ENCODE data around the gene ADGRL3. TPM values are rescaled to one million over a fixed set of nuclear protein-coding genes. Genes with fewer than 3 reads are reported as not detected.

The ADGRL3 gene
- total and polyA plus RNA-seq, 3 experiments from 2014 or later = not detected

DNA sequence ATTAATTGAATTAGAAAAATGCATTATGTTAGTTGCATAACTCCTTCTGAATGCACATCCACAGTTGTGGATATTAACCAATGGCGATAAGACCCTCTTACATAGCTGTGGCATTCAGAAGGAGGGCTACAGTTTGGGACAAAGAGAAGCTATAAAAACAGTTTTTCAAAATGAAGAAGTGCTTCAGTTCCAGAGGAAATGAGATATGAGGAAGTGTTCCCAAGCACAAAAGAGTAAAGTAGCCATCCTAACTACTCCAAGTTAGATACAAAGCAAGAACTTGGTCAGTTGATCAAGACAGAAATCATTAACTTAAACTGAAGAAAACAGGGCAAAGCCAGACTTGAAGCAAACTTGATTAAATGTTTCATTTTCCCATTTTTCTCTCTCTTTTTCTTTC is 17.2 kb upstream of the ADGRL3 start:
- DNase-seq = no peak
- H3K36me3 Mint-ChIP-seq = no peaks in the 10 kb centered on the region
- Histone ChIP-seq H3K27ac (ENCODE audit: low read depth, low read length) (no peak overlapping the region), H3K4me3 (ENCODE audit: low read length) (no peak overlapping the region), H3K27me3 (ENCODE audit: insufficient read depth, low read length, poor library complexity, severe bottlenecking) (no peaks in the 10 kb centered on the region), H3K36me3 (ENCODE audit: insufficient read depth, low read length) (no peaks in the 10 kb centered on the region), H3K4me1 (ENCODE audit: insufficient read depth, low read length) (no peaks in the 10 kb centered on the region), H3K9me3 (ENCODE audit: low read length) (peaks cover 3% of the 10 kb centered on the region)
- ChIA-PET CTCF (no interaction called here), POLR2A (no interaction called here)
- H3K27ac Mint-ChIP-seq = no peak overlapping the region
- H3K4me1 Mint-ChIP-seq = no peaks in the 10 kb centered on the region
- peaks cover 6 to 19% (median 12%) of the 10 kb centered on the region in 5 donors for H3K9me3 Mint-ChIP-seq
- H3K4me3 Mint-ChIP-seq = no peak overlapping the region
- H3K27me3 Mint-ChIP-seq = no peaks in the 10 kb centered on the region

DNA sequence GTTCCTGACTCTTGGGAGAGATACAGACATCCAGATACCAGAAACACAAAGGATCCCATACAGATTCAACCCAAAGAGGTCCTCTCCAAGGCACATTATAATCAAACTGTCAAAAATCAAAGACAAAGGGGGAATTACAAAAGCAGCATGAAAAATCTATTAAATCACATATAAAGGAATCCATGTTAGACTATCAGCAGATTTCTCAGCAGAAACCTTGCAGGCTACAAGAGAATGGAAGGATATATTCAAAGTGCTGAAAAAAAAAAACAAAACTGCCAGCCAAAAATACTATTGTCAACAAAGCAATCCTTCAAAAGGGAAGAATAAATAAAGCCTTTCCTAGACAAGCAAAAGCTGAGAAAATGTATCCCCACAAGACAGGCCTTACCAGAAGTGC is 14.8 kb upstream of the ADGRL3 start:
- H3K27me3 Mint-ChIP-seq = no peaks in the 10 kb centered on the region
- ChIA-PET CTCF (no interaction called here), POLR2A (no interaction called here)
- H3K36me3 ChIP-seq (ENCODE audit: insufficient read depth, low read length) = no peaks in the 10 kb centered on the region
- H3K4me1 Mint-ChIP-seq = no peaks in the 10 kb centered on the region
- H3K27me3 ChIP-seq (ENCODE audit: insufficient read depth, low read length, poor library complexity, severe bottlenecking) = no peaks in the 10 kb centered on the region
- no peaks in the 10 kb centered on the region for H3K36me3 Mint-ChIP-seq
- H3K4me3 Mint-ChIP-seq = no peak overlapping the region
- H3K9me3 ChIP-seq (ENCODE audit: low read length) = peaks cover 3% of the 10 kb centered on the region
- no peaks in the 10 kb centered on the region for H3K4me1 ChIP-seq (ENCODE audit: insufficient read depth, low read length)
- H3K27ac Mint-ChIP-seq = no peak overlapping the region
- no peak for DNase-seq
- H3K27ac ChIP-seq (ENCODE audit: low read depth, low read length) = no peak overlapping the region
- peaks cover 9 to 24% (median 16%) of the 10 kb centered on the region in 5 donors for H3K9me3 Mint-ChIP-seq
- no peak overlapping the region for H3K4me3 ChIP-seq (ENCODE audit: low read length)

DNA sequence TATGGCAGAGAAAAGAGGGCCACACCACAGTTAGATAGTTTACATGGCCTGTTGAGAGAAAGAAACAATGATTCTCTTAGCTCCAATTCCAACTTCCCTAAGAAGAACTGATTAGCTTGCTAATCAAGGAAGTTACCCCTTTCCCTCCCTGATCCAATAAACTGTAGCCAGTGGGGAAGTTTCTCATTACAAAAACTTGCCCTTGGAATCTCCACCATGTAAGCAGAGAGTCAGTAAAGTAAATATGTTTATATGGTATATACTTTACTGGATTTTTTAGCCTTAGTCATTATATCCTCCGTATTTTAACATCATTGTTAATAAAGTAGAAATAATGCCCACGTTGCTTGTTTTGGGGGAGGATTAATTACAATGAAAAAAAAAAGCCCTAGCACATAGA is 7.7 kb upstream of the ADGRL3 start:
- Mint-ChIP-seq H3K9me3 (peaks cover 3 to 21% (median 14%) of the 10 kb centered on the region in 5 donors), H3K36me3 (no peaks in the 10 kb centered on the region), H3K4me1 (no peaks in the 10 kb centered on the region), H3K27me3 (no peaks in the 10 kb centered on the region), H3K27ac (no peak overlapping the region), H3K4me3 (no peak overlapping the region)
- CTCF ChIA-PET = no interaction called here
- H3K36me3 ChIP-seq (ENCODE audit: insufficient read depth, low read length) = no peaks in the 10 kb centered on the region
- no peak overlapping the region for H3K27ac ChIP-seq (ENCODE audit: low read depth, low read length)
- no peaks in the 10 kb centered on the region for H3K27me3 ChIP-seq (ENCODE audit: insufficient read depth, low read length, poor library complexity, severe bottlenecking)
- DNase-seq = no peak
- no peaks in the 10 kb centered on the region for H3K9me3 ChIP-seq (ENCODE audit: low read length)
- POLR2A ChIA-PET = no interaction called here
- H3K4me3 ChIP-seq (ENCODE audit: low read length) = no peak overlapping the region
- H3K4me1 ChIP-seq (ENCODE audit: insufficient read depth, low read length) = no peaks in the 10 kb centered on the region

DNA sequence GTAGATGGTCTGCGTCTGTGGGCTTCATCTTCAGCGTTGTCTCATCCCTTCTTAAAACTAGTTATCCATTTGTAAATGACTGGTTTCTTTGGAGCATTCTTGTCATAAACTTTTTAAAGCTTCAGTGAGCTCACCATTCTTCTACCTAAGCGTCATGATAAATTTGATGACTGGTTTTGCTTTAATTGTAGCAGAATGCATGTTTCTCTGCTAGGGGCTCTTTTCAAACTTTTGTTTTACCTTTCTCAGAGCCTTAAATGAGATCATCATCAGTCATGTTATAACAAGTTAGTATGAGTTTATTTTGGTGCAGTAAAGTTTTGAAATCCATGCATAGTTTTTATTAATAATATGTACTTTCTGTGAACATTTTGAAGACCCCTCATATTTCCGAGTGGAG is 6.3 kb upstream of the ADGRL3 start:
- Mint-ChIP-seq H3K9me3 (peaks cover 5 to 16% (median 13%) of the 10 kb centered on the region in 5 donors), H3K27ac (no peak overlapping the region), H3K27me3 (peaks cover 2% of the 10 kb centered on the region in 2 donors), H3K36me3 (no peaks in the 10 kb centered on the region), H3K4me3 (no peak overlapping the region), H3K4me1 (no peaks in the 10 kb centered on the region)
- Histone ChIP-seq H3K9me3 (ENCODE audit: low read length) (no peaks in the 10 kb centered on the region), H3K36me3 (ENCODE audit: insufficient read depth, low read length) (no peaks in the 10 kb centered on the region), H3K4me1 (ENCODE audit: insufficient read depth, low read length) (no peaks in the 10 kb centered on the region), H3K27me3 (ENCODE audit: insufficient read depth, low read length, poor library complexity, severe bottlenecking) (no peaks in the 10 kb centered on the region), H3K4me3 (ENCODE audit: low read length) (no peak overlapping the region), H3K27ac (ENCODE audit: low read depth, low read length) (no peak overlapping the region)
- ChIA-PET POLR2A (no interaction called here), CTCF (no interaction called here)
- DNase-seq = no peak

DNA sequence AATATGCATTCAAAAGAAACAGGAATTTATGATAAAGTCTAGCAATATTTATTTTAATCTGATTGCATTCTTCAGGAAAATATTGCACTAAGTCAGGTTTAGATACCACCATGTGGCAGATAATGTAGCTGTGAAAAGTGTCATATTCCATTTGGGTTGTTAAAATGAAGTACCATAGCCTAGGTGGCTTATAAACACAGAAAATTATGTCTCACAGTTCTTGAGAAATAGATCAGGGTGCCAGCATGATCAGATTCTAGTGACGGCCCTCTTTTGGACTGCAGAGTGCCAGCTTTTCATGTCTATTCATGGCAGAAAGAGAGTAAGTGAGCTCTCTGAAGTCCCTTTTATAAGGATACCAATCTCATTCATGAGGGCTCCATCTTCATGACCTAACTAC is 5.6 kb upstream of the ADGRL3 start:
- H3K9me3 Mint-ChIP-seq = peaks cover 7 to 19% (median 15%) of the 10 kb centered on the region in 5 donors
- Histone ChIP-seq H3K4me1 (ENCODE audit: insufficient read depth, low read length) (no peaks in the 10 kb centered on the region), H3K27ac (ENCODE audit: low read depth, low read length) (no peak overlapping the region), H3K9me3 (ENCODE audit: low read length) (no peaks in the 10 kb centered on the region), H3K36me3 (ENCODE audit: insufficient read depth, low read length) (no peaks in the 10 kb centered on the region), H3K4me3 (ENCODE audit: low read length) (no peak overlapping the region), H3K27me3 (ENCODE audit: insufficient read depth, low read length, poor library complexity, severe bottlenecking) (no peaks in the 10 kb centered on the region)
- ChIA-PET POLR2A (no interaction called here), CTCF (no interaction called here)
- peaks cover 0 to 2% (median 0%) of the 10 kb centered on the region in 3 donors for H3K36me3 Mint-ChIP-seq
- no peak overlapping the region for H3K4me3 Mint-ChIP-seq
- H3K4me1 Mint-ChIP-seq = no peaks in the 10 kb centered on the region
- H3K27ac Mint-ChIP-seq = no peak overlapping the region
- DNase-seq = no peak
- H3K27me3 Mint-ChIP-seq = peaks cover 8 to 9% of the 10 kb centered on the region in 2 donors

DNA sequence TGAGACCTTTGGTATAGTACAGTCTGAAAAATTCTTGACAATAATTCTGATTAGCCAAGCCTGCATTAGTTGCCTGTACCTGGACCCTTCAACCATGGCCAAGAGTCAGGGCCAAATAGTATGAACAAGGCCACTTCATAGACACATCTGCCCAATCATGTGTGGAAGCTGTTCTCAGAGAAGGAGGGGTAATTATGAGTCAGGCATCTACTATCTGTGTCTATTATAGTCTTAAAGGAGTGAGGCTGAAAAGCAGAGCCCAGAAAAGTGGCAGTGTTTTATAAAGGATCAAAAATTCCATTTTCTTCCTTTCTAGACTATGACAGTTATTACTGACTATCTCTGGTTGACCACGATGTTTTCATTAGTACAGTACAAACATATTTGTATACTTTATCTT is 5.0 kb upstream of the ADGRL3 start:
- H3K36me3 Mint-ChIP-seq = peaks cover 0 to 4% (median 0%) of the 10 kb centered on the region in 3 donors
- no peak overlapping the region for H3K4me3 Mint-ChIP-seq
- Histone ChIP-seq H3K9me3 (ENCODE audit: low read length) (no peaks in the 10 kb centered on the region), H3K4me3 (ENCODE audit: low read length) (no peak overlapping the region), H3K27me3 (ENCODE audit: insufficient read depth, low read length, poor library complexity, severe bottlenecking) (no peaks in the 10 kb centered on the region), H3K36me3 (ENCODE audit: insufficient read depth, low read length) (no peaks in the 10 kb centered on the region), H3K4me1 (ENCODE audit: insufficient read depth, low read length) (no peaks in the 10 kb centered on the region), H3K27ac (ENCODE audit: low read depth, low read length) (no peak overlapping the region)
- H3K27ac Mint-ChIP-seq = no peak overlapping the region
- H3K4me1 Mint-ChIP-seq = no peaks in the 10 kb centered on the region
- no peak for DNase-seq
- ChIA-PET POLR2A (no interaction called here), CTCF (no interaction called here)
- peaks cover 10 to 11% of the 10 kb centered on the region in 2 donors for H3K27me3 Mint-ChIP-seq
- H3K9me3 Mint-ChIP-seq = peaks cover 7 to 15% (median 12%) of the 10 kb centered on the region in 5 donors

DNA sequence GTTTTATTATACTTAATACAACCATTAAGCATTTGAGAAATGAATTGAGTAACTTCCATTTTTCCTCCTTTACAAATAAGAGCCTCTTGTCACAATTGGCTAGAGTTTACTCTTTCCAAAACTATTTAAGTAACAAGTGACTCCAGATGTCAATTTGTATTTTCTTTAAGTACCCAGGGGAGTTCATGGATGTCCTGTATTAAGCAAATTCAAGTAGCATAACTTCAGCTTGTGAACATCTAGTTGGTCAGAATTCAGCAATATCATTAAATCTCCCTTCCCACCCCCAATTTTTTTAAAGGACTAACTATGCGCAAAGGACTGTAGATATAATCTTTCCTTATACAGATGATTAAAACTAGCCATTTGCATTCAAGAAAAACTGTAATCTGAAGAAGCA is 1.4 kb upstream of the ADGRL3 start:
- Histone ChIP-seq H3K36me3 (ENCODE audit: insufficient read depth, low read length) (no peaks in the 10 kb centered on the region), H3K27ac (ENCODE audit: low read depth, low read length) (no peak overlapping the region), H3K4me1 (ENCODE audit: insufficient read depth, low read length) (no peaks in the 10 kb centered on the region), H3K27me3 (ENCODE audit: insufficient read depth, low read length, poor library complexity, severe bottlenecking) (no peaks in the 10 kb centered on the region), H3K9me3 (ENCODE audit: low read length) (no peaks in the 10 kb centered on the region), H3K4me3 (ENCODE audit: low read length) (no peak overlapping the region)
- no peaks in the 10 kb centered on the region for H3K4me1 Mint-ChIP-seq
- no peak overlapping the region for H3K4me3 Mint-ChIP-seq
- peaks cover 27% of the 10 kb centered on the region in 2 donors for H3K27me3 Mint-ChIP-seq
- no peak overlapping the region for H3K27ac Mint-ChIP-seq
- ChIA-PET POLR2A (no interaction called here), CTCF (no interaction called here)
- DNase-seq = no peak
- peaks cover 1 to 28% (median 10%) of the 10 kb centered on the region in 5 donors for H3K9me3 Mint-ChIP-seq
- peaks cover 0 to 4% (median 0%) of the 10 kb centered on the region in 3 donors for H3K36me3 Mint-ChIP-seq

DNA sequence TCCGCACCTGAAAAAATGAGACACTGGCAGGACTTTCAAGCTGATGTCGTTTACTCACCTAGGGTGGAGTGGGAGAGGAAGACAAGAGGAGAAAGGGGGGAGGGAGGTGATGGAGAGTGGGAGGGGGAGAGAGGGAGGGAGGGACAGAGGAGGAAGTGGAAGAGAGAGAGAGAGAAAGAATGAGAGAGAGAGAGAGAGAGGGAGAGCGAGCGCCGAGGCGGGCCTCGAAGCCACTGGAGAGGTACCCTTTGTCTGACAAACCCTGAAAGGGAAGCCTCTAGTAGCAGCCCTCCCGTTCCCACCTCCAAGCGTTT is 296 bp upstream of the ADGRL3 start:
- no peak overlapping the region for H3K4me3 ChIP-seq (ENCODE audit: low read length)
- Mint-ChIP-seq H3K27me3 (peaks cover 27% of the 10 kb centered on the region in 2 donors), H3K36me3 (peaks cover 0 to 4% (median 0%) of the 10 kb centered on the region in 3 donors), H3K27ac (no peak overlapping the region), H3K9me3 (peaks cover 0 to 32% (median 12%) of the 10 kb centered on the region in 5 donors), H3K4me1 (no peaks in the 10 kb centered on the region), H3K4me3 (no peak overlapping the region)
- DNase-seq = no peak
- ChIA-PET POLR2A (no interaction called here), CTCF (no interaction called here)
- H3K27me3 ChIP-seq (ENCODE audit: insufficient read depth, low read length, poor library complexity, severe bottlenecking) = no peaks in the 10 kb centered on the region
- H3K36me3 ChIP-seq (ENCODE audit: insufficient read depth, low read length) = no peaks in the 10 kb centered on the region
- H3K27ac ChIP-seq (ENCODE audit: low read depth, low read length) = no peak overlapping the region
- no peaks in the 10 kb centered on the region for H3K4me1 ChIP-seq (ENCODE audit: insufficient read depth, low read length)
- no peaks in the 10 kb centered on the region for H3K9me3 ChIP-seq (ENCODE audit: low read length)

DNA sequence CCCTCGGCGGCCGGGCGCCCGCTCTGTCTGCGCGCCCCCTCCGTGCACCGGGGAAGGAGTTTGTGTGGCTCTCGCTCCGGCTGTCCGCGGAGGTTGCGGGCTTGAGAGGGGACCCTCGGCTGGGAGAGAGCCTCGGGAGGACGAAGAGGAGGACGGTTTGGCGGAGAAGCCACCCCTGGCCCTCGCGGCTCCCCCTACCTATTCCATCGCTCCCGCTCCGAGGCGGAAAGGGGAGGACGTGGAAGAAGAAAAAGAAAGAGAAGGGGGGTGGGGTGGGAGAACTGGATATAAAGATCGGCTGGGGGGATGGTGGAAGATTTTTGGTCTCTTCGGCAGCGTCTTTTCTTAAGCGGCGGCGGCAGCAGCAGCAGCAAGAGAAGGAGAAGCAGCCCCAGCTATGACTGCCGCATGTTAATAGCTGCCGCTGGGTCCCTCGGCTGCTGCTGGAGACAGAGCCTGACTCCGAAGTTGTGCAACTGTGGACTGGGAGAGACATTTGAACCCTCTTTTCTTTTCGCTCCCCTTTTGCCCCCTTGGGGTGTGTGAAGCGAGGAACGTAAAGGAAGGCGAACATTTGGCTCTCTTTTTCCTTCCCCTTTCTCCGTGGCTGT is 895 bp downstream of the ADGRL3 start:
- Histone ChIP-seq H3K4me1 (ENCODE audit: insufficient read depth, low read length) (no peaks in the 10 kb centered on the region), H3K9me3 (ENCODE audit: low read length) (no peaks in the 10 kb centered on the region), H3K27me3 (ENCODE audit: insufficient read depth, low read length, poor library complexity, severe bottlenecking) (no peaks in the 10 kb centered on the region), H3K4me3 (ENCODE audit: low read length) (no peak overlapping the region), H3K36me3 (ENCODE audit: insufficient read depth, low read length) (no peaks in the 10 kb centered on the region), H3K27ac (ENCODE audit: low read depth, low read length) (no peak overlapping the region)
- H3K36me3 Mint-ChIP-seq = peaks cover 0 to 4% (median 0%) of the 10 kb centered on the region in 3 donors
- H3K4me3 Mint-ChIP-seq = no peak overlapping the region
- H3K27ac Mint-ChIP-seq = no peak overlapping the region
- peaks cover 0 to 32% (median 12%) of the 10 kb centered on the region in 5 donors for H3K9me3 Mint-ChIP-seq
- ChIA-PET POLR2A (no interaction called here), CTCF (no interaction called here)
- no peaks in the 10 kb centered on the region for H3K4me1 Mint-ChIP-seq
- H3K27me3 Mint-ChIP-seq = peaks cover 27% of the 10 kb centered on the region in 2 donors
- no peak for DNase-seq
